NCI-H187 treated with DMSO at 0.1 percent for 48 hours (cell line): ENCODE measurements around the gene FAM120A.

Source experiments
- DNase-seq: peaks from one replicate; lab custom pipeline; 2025; lab: John Stamatoyannopoulos, UW

Gene FAM120A

GRCh38 chr9:93473411-93473810, 21.9 kb downstream of the FAM120A start:
- no peak for DNase-seq

GRCh38 chr9:93475108-93475507, 23.6 kb downstream of the FAM120A start:
- DNase-seq, result no peak

- no peak for DNase-seq
Observed at GRCh38 chr9:93475856-93476255, 24.4 kb downstream of the FAM120A start.

GRCh38 chr9:93476924-93477323, 25.4 kb downstream of the FAM120A start:
- DNase-seq, result no peak

GRCh38 chr9:93477397-93477796, 25.9 kb downstream of the FAM120A start:
- DNase-seq, result no peak

- DNase-seq, result no peak
Observed at GRCh38 chr9:93479726-93480125, 28.2 kb downstream of the FAM120A start.

GRCh38 chr9:93480262-93480661, 28.8 kb downstream of the FAM120A start:
- no peak for DNase-seq

GRCh38 chr9:93480728-93481324, 29.3 kb downstream of the FAM120A start:
- DNase-seq, result no peak

- no peak for DNase-seq
Observed at GRCh38 chr9:93483497-93483896, 32.0 kb downstream of the FAM120A start.

- no peak for DNase-seq
Observed at GRCh38 chr9:93486268-93486667, 34.8 kb downstream of the FAM120A start.

- DNase-seq, result no peak
Observed at GRCh38 chr9:93488244-93488643, 36.8 kb downstream of the FAM120A start.

- no peak for DNase-seq
Observed at GRCh38 chr9:93491593-93492232, 40.2 kb downstream of the FAM120A start.

GRCh38 chr9:93492327-93492726, 40.8 kb downstream of the FAM120A start:
- DNase-seq, result no peak

GRCh38 chr9:93493949-93494348, 42.5 kb downstream of the FAM120A start:
- no peak for DNase-seq

- DNase-seq, result no peak
Observed at GRCh38 chr9:93496285-93496684, 44.8 kb downstream of the FAM120A start.

GRCh38 chr9:93500571-93501298, 49.2 kb downstream of the FAM120A start:
- DNase-seq, result no peak

- DNase-seq, result no peak
Observed at GRCh38 chr9:93501406-93501805, 49.9 kb downstream of the FAM120A start.

- DNase-seq, result no peak
Observed at GRCh38 chr9:93503381-93503780, 51.9 kb downstream of the FAM120A start.

GRCh38 chr9:93505541-93506132, 54.2 kb downstream of the FAM120A start:
- DNase-seq, result no peak

GRCh38 chr9:93507768-93508167, 56.3 kb downstream of the FAM120A start:
- no peak for DNase-seq

GRCh38 chr9:93508207-93508606, 56.7 kb downstream of the FAM120A start:
- DNase-seq, result no peak

GRCh38 chr9:93509084-93509483, 57.6 kb downstream of the FAM120A start:
- no peak for DNase-seq

- DNase-seq, result no peak
Observed at GRCh38 chr9:93510041-93510440, 58.6 kb downstream of the FAM120A start.
